HepG2 (cell line): ENCODE measurements around the gene NKPD1. TPM values are rescaled to one million over a fixed set of nuclear protein-coding genes. Genes with fewer than 3 reads are reported as not detected.

ENCODE experiments used
- ATF7-NPFF ChIP-seq: sonication (generic); formaldehyde crosslinking; IDR thresholded peaks from 2 replicates; pipeline ENCODE4 v1.8.1; 2023; ENCODE audit warnings: mild to moderate bottlenecking, low read depth, missing genetic modification reagents, moderate library complexity
- DBP ChIP-seq: sonication (generic); formaldehyde crosslinking; IDR thresholded peaks from 2 replicates; pipeline ENCODE4 v1.4.0; 2020; ENCODE audit warnings: missing genetic modification reagents; ENCODE audit errors: not compliant biosample characterization
- DZIP1 ChIP-seq: sonication (generic); formaldehyde crosslinking; IDR thresholded peaks from 2 replicates; pipeline ENCODE4 v1.5.0; 2020; ENCODE audit warnings: mild to moderate bottlenecking, missing genetic modification reagents
- ETV5 ChIP-seq: IDR thresholded peaks from 2 replicates; pipeline ENCODE4 v1.6.1; 2018; ENCODE audit warnings: missing biosample characterization, missing genetic modification reagents, inconsistent platforms, borderline replicate concordance
- MAX ChIP-seq: IDR thresholded peaks from 2 replicates; pipeline ENCODE4 v1.6.1; 2012; ENCODE audit warnings: inconsistent platforms
- PAX8 ChIP-seq: sonication (generic); formaldehyde crosslinking; IDR thresholded peaks from 2 replicates; pipeline ENCODE4 v1.8.0; 2022; ENCODE audit warnings: mild to moderate bottlenecking, missing genetic modification reagents, borderline replicate concordance
- PHF20 ChIP-seq: sonication (generic); formaldehyde crosslinking; IDR thresholded peaks from 2 replicates; pipeline ENCODE4 v1.5.0; 2020; ENCODE audit warnings: mild to moderate bottlenecking, missing genetic modification reagents
- POLR2AphosphoS2 ChIP-seq: IDR thresholded peaks from 2 replicates; pipeline ENCODE4 v1.6.1; 2011; ENCODE audit warnings: low read depth, low read length, improper control_type of control experiment
- PRDM10 ChIP-seq: sonication (generic); formaldehyde crosslinking; IDR thresholded peaks from 2 replicates; pipeline ENCODE4 v1.4.0; 2020; ENCODE audit warnings: low read depth, missing genetic modification reagents
- ZBED4 ChIP-seq: sonication (generic); formaldehyde crosslinking; IDR thresholded peaks from 2 replicates; pipeline ENCODE4 v1.4.0; 2020; ENCODE audit warnings: missing genetic modification reagents, borderline replicate concordance
- ZNF546 ChIP-seq: sonication (generic); formaldehyde crosslinking; conservative IDR thresholded peaks from 2 replicates; pipeline ENCODE4 v1.8.1; 2023; ENCODE audit warnings: mild to moderate bottlenecking, missing genetic modification reagents
- ZNF607 ChIP-seq: sonication (generic); formaldehyde crosslinking; IDR thresholded peaks from 2 replicates; pipeline ENCODE4 v1.5.1; 2020; ENCODE audit warnings: missing genetic modification reagents, mild to moderate bottlenecking, borderline replicate concordance
- ZNF672 ChIP-seq: sonication (generic); formaldehyde crosslinking; IDR thresholded peaks from 2 replicates; pipeline ENCODE4 v1.8.1; 2022; ENCODE audit warnings: missing genetic modification reagents
- ZNF75D ChIP-seq: sonication (generic); formaldehyde crosslinking; IDR thresholded peaks from 2 replicates; pipeline ENCODE4 v1.8.1; 2023; ENCODE audit warnings: missing genetic modification reagents, mild to moderate bottlenecking, borderline replicate concordance
- ZNF792 ChIP-seq: IDR thresholded peaks from 2 replicates; pipeline ENCODE4 v1.6.1; 2016
- polyA plus RNA-seq, 8 experiments: library from polyadenylated mRNA; depleted of rRNA in 3 of 8; stranded (reverse) in 7 of 8; unstranded in 1 of 8; fragments of >200 nt; fragmentation: Illumina TruSeq in 4 of 8; extraction: Trizol in 4 of 8; gene quantifications; 2 replicates each; pipeline versions ENCODE4 v1.2.1 to v1.2.3, GENCODE V29; 2011 to 2016; ENCODE audit warnings: low read depth in 4 of 8, missing spikeins in 1 of 8, mixed read lengths in 1 of 8; ENCODE audit not compliant: insufficient read depth in 1 of 8
- total RNA-seq, 5 experiments: library from RNA; depleted of rRNA; stranded (reverse); fragments of >200 nt; fragmentation: Illumina TruSeq; extraction: Trizol; gene quantifications; 2 replicates each; pipeline ENCODE4 v1.2.3, GENCODE V29; 2016; ENCODE audit warnings: low read depth in 1 of 5

The NKPD1 gene
- total and polyA plus RNA-seq, 2 of the 13 experiments (the other 11 are each of a cell fraction or from before 2014, with no cell fraction given) = 0.03 TPM; not detected in 1

- TF ChIP-seq PRDM10 (no peak), DZIP1 (CRISPR knock-in tag) (no peak), ZNF672 (CRISPR knock-in tag) (no peak), POLR2AphosphoS2 (no peak), PAX8 (CRISPR knock-in tag) (no peak), ZNF607 (CRISPR knock-in tag) (no peak), ZNF75D (no peak), ETV5 (CRISPR knock-in tag) (no peak), ATF7-NPFF (CRISPR knock-in tag) (no peak), ZBED4 (CRISPR knock-in tag) (no peak), ZNF792 (peak; percentile 62; the same call in 1 of the 2 replicates), DBP (CRISPR knock-in tag) (no peak), PHF20 (CRISPR knock-in tag) (no peak), MAX (no peak), ZNF546 (CRISPR knock-in tag) (no peak)
Observed at GRCh38 chr19:45177817-45178261, 17.1 kb upstream of the NKPD1 start, which contains the start of gene TRAPPC6A (continued).
